ENCODE results near the gene RBM19.

DNA sequence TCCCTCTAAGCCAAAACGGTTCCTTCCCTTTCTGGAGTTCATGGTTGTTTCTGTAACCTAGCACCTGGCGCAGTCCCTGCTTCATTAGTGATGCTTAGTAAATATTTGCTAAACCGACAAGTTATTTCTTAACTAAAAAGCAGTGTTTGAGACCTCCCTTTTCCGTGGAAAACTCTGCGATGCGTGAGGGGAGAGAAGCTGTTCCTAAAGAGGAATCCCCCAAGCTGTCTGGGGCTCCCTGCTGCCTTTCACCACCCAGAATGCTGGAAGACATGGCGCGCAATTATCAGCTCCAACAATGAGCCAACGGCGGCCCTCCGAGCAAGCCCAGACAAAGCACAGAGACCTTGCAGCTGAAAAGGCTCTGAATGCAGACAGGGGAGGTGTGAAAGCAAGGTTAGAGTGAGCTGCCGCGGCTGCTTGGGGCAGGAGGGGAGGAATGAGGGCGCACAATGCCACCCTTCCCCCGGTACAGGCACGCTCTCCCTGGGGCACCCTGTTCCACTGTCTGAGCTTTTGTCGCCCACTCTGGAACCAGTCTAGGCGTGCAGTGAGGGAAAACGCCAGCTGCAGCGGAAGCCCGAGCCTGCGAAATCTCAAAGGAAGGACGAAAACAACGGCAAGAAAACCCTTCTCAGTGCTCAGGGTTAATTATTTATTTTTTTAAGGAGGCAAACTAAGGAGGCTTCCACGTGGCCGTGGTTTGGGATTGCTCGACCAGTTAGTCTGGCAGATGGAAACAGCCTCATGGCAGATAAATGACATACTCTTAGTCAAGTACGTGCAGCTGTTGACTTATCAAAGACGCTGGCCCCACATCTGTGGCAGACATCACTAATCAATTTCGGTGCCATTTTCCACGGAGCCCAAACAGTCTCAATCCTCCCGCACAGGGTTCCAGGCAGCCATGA is 66.3 kb downstream of the RBM19 start:
- no peak for TF ChIP-seq EZH2 (IDR thresholded peaks at IDR 0.05; ENCODE audit: borderline replicate concordance, low read length)
- TF ChIP-seq, protein P1, sequence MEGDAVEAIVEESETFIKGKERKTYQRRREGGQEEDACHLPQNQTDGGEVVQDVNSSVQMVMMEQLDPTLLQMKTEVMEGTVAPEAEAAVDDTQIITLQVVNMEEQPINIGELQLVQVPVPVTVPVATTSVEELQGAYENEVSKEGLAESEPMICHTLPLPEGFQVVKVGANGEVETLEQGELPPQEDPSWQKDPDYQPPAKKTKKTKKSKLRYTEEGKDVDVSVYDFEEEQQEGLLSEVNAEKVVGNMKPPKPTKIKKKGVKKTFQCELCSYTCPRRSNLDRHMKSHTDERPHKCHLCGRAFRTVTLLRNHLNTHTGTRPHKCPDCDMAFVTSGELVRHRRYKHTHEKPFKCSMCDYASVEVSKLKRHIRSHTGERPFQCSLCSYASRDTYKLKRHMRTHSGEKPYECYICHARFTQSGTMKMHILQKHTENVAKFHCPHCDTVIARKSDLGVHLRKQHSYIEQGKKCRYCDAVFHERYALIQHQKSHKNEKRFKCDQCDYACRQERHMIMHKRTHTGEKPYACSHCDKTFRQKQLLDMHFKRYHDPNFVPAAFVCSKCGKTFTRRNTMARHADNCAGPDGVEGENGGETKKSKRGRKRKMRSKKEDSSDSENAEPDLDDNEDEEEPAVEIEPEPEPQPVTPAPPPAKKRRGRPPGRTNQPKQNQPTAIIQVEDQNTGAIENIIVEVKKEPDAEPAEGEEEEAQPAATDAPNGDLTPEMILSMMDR (conservative IDR thresholded peaks at IDR 0.05 in 1 of 2, IDR thresholded peaks at IDR 0.05 in 1 of 2; ENCODE audit: extremely low read depth in 1 of 2, insufficient read depth in 1 of 2, low read depth in 1 of 2, low read length in 2 of 2) = no peak
